ENCODE measurements around the gene TMEM117.

DNA sequence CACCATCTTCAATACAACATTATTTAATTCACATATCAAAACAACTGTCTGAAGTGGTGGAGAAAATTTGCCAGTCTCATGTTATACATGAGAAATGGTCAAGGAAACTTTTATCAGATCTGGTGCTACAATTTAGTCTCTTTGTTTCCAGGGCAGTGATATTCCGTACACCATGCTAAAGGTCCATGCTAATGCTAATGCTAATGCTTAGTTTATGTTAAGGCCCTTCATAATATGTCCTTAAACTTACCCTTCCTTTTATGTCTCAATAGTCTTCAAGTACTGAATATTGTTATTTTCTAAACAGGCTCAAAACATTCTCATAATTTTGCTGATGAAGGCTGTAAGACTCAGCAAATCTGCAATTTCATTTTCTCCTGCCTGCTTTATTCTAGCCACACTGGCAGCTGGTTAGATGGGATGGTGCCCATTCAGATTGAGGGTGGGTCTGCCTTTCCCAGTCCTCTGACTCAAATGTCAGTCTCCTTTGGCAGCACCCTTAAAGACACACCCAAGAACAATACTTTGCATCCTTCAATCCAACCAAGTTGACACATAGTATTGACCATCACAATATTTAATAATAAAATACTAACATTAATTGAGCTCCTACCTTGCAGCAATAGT is 59.8 kb downstream of the TMEM117 start:
- TF ChIP-seq, protein P1, sequence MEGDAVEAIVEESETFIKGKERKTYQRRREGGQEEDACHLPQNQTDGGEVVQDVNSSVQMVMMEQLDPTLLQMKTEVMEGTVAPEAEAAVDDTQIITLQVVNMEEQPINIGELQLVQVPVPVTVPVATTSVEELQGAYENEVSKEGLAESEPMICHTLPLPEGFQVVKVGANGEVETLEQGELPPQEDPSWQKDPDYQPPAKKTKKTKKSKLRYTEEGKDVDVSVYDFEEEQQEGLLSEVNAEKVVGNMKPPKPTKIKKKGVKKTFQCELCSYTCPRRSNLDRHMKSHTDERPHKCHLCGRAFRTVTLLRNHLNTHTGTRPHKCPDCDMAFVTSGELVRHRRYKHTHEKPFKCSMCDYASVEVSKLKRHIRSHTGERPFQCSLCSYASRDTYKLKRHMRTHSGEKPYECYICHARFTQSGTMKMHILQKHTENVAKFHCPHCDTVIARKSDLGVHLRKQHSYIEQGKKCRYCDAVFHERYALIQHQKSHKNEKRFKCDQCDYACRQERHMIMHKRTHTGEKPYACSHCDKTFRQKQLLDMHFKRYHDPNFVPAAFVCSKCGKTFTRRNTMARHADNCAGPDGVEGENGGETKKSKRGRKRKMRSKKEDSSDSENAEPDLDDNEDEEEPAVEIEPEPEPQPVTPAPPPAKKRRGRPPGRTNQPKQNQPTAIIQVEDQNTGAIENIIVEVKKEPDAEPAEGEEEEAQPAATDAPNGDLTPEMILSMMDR (optimal IDR thresholded peaks at IDR 0.05 in 1 of 3, IDR thresholded peaks at IDR 0.05 in 1 of 3, conservative IDR thresholded peaks at IDR 0.05 in 1 of 3; ENCODE audit: extremely low read depth in 1 of 3, insufficient read depth in 2 of 3, low read length in 3 of 3) = no peak
- no peak for TF ChIP-seq EZH2 (IDR thresholded peaks at IDR 0.05; ENCODE audit: low read length)

Data from keratinocyte (primary cell).